NCI-H2196 (cell line): ENCODE results near the gene STARD3.

Experiments used
- DNase-seq: peaks from one replicate; lab custom pipeline; 2025; ENCODE audit not compliant: unreplicated experiment; lab: John Stamatoyannopoulos, UW

The STARD3 gene

GRCh38 chr17:39603304-39604016 lies 33.5 kb upstream of the STARD3 start:
- DNase-seq: no peak

GRCh38 chr17:39604911-39605491 lies 31.9 kb upstream of the STARD3 start:
- DNase-seq: no peak

- no peak for DNase-seq
Observed at GRCh38 chr17:39605492-39606433, 31.2 kb upstream of the STARD3 start.

GRCh38 chr17:39606434-39607056 lies 30.4 kb upstream of the STARD3 start:
- DNase-seq: no peak

GRCh38 chr17:39607057-39607850 lies 29.7 kb upstream of the STARD3 start:
- no peak for DNase-seq

GRCh38 chr17:39607851-39608130 lies 29.2 kb upstream of the STARD3 start, which contains the start of gene NEUROD2:
Gene NEUROD2 (minus strand): TSS chr17:39607920. CDS start chr17:39606599, 1,321 bp downstream.
- no peak for DNase-seq

- DNase-seq: no peak
Observed at GRCh38 chr17:39608142-39608981, 28.6 kb upstream of the STARD3 start.

- no peak for DNase-seq
Observed at GRCh38 chr17:39609416-39610025, 27.4 kb upstream of the STARD3 start.

- no peak for DNase-seq
Observed at GRCh38 chr17:39611401-39612112, 25.4 kb upstream of the STARD3 start.

GRCh38 chr17:39612291-39612894 lies 24.6 kb upstream of the STARD3 start:
- no peak for DNase-seq

GRCh38 chr17:39612935-39613464 lies 23.9 kb upstream of the STARD3 start:
- no peak for DNase-seq

- DNase-seq: no peak
Observed at GRCh38 chr17:39614545-39615157, 22.3 kb upstream of the STARD3 start.

- no peak for DNase-seq
Observed at GRCh38 chr17:39615434-39615833, 21.5 kb upstream of the STARD3 start.

GRCh38 chr17:39617100-39617445 lies 19.9 kb upstream of the STARD3 start:
- no peak for DNase-seq

- DNase-seq: peak; percentile 74
Observed at GRCh38 chr17:39617446-39618245, 19.3 kb upstream of the STARD3 start.

- DNase-seq: no peak
Observed at GRCh38 chr17:39618246-39618913, 18.6 kb upstream of the STARD3 start.
